HCT116 (cell line): ENCODE data around the gene ALDH16A1. TPM values are rescaled to one million over a fixed set of nuclear protein-coding genes. Genes with fewer than 3 reads are reported as not detected.
A peak's percentile ranks its signal among the peaks of the same experiment; 100 is the strongest.

ENCODE experiments used
- ATAC-seq: fragments of 200-7000 bp; cut with Tn5 transposase; 2 replicates; pipeline ENCODE4 v1.9.1; 2020; ENCODE audit warnings: mild to moderate bottlenecking, moderate library complexity
- BruUV-seq: library from RNA; stranded (reverse); fragments of 400-500 nt; replicated peaks from 2 replicates; lab custom pipeline; 2021; lab: Mats Ljungman, UMichigan
- CTCF ChIA-PET: fragments of 300-600 bp; sonication (Branson Sonifier 250); formaldehyde crosslinking; loops from one replicate; lab custom pipeline; 2021; ENCODE audit warnings: antibody characterized with exemption; lab: Charles Lee
- POLR2A ChIA-PET: fragments of 300-600, 350-600 bp; sonication (Branson Sonifier 250); formaldehyde crosslinking; loops from one replicate; lab custom pipeline; 2021; ENCODE audit warnings: antibody characterized with exemption; lab: Charles Lee
- RAD21 ChIA-PET, 2 experiments: fragments of 300-600 bp; sonication (Branson Sonifier 250); formaldehyde crosslinking; loops; one replicate each; lab custom pipeline; 2023; ENCODE audit warnings: low total read pairs in 2 of 2; ENCODE audit not compliant: uncharacterized antibody in 2 of 2, unreplicated experiment in 2 of 2, low non-redundant PET in 1 of 2; lab: Charles Lee
- DNase-seq: peaks from one replicate; pipeline ENCODE4 v3.0.0-alpha.2; 2010; ENCODE audit warnings: low read depth, low spot score
- H2AFZ ChIP-seq: fragments of 200-600 bp; shearing (Covaris generic), sonication (generic); 2 replicates; pipeline ENCODE4 v1.6.1; 2017; ENCODE audit warnings: low read depth, mixed run types, mixed read lengths, antibody characterized with exemption, low read length; ENCODE audit not compliant: poor library complexity, severe bottlenecking
- H3K27ac ChIP-seq: 2 replicates; pipeline ENCODE4 v1.5.1; 2012; ENCODE audit warnings: low read depth, low read length
- H3K27me3 ChIP-seq: fragments of 200-600 bp; sonication (generic); 2 replicates; pipeline ENCODE4 v1.6.1; 2016; ENCODE audit warnings: mixed run types, low read length, mixed read lengths; ENCODE audit not compliant: insufficient read depth
- H3K36me3 ChIP-seq, 2 experiments: fragments of 200-500 bp in 1 of 2; fragments of 200-600 bp in 1 of 2; sonication (Bioruptor generic) in 1 of 2; sonication (generic) in 1 of 2; 2 replicates each; pipeline versions ENCODE4 v1.5.1 to v1.6.1; 2014 to 2016; ENCODE audit warnings: low read length in 2 of 2, inconsistent platforms in 1 of 2, mixed read lengths in 1 of 2, mixed run types in 1 of 2; ENCODE audit not compliant: insufficient read depth in 2 of 2, control insufficient read depth in 1 of 2
- H3K4me1 ChIP-seq, 2 experiments: fragments of 200-600 bp in 1 of 2; sonication (generic) in 1 of 2; 2 replicates each; pipeline versions ENCODE4 v1.5.1 to v1.6.1; 2012 to 2017; ENCODE audit warnings: low read length in 2 of 2, inconsistent platforms in 1 of 2, mild to moderate bottlenecking in 1 of 2, mixed read lengths in 1 of 2, mixed run types in 1 of 2, moderate library complexity in 1 of 2; ENCODE audit not compliant: insufficient read depth in 2 of 2, control insufficient read depth in 1 of 2
- H3K4me2 ChIP-seq: fragments of 200-600 bp; sonication (generic); 2 replicates; pipeline ENCODE4 v1.6.1; 2017; ENCODE audit warnings: mixed run types, low read length, mixed read lengths
- H3K4me3 ChIP-seq, 2 experiments: fragments of 200-600 bp in 1 of 2; sonication (generic) in 1 of 2; replicated peaks in 1 of 2; 2 replicates each; pipeline ENCODE4 v1.5.1; 2011 to 2016; ENCODE audit warnings: low read length in 2 of 2, control low read depth in 1 of 2, low read depth in 1 of 2, mild to moderate bottlenecking in 1 of 2, mixed read lengths in 1 of 2, mixed run types in 1 of 2
- H3K79me2 ChIP-seq: fragments of 200-600 bp; sonication (generic); 2 replicates; pipeline ENCODE4 v1.6.1; 2017; ENCODE audit warnings: mild to moderate bottlenecking, mixed run types, low read length, moderate library complexity, mixed read lengths; ENCODE audit not compliant: insufficient read depth
- H3K9ac ChIP-seq: fragments of 200-600 bp; sonication (generic); 2 replicates; pipeline ENCODE4 v1.6.1; 2016; ENCODE audit warnings: low read length, mixed read lengths
- H3K9me2 ChIP-seq: fragments of 200-600 bp; sonication (generic), shearing (Covaris generic); 2 replicates; pipeline ENCODE4 v1.6.1; 2017; ENCODE audit warnings: mixed run types, mild to moderate bottlenecking, moderate library complexity; ENCODE audit not compliant: insufficient read depth
- H3K9me3 ChIP-seq, 2 experiments: fragments of 200-500 bp in 1 of 2; fragments of 200-600 bp in 1 of 2; sonication (Bioruptor generic) in 1 of 2; sonication (generic) in 1 of 2; 2 replicates each; pipeline ENCODE4 v1.6.1; 2014 to 2017; ENCODE audit warnings: low read length in 2 of 2, mixed read lengths in 2 of 2, inconsistent platforms in 1 of 2, low read depth in 1 of 2, mild to moderate bottlenecking in 1 of 2, mixed run types in 1 of 2, moderate library complexity in 1 of 2; ENCODE audit not compliant: control insufficient read depth in 1 of 2, insufficient read depth in 1 of 2
- H4K20me1 ChIP-seq: fragments of 200-600 bp; sonication (generic), shearing (Covaris generic); 2 replicates; pipeline ENCODE4 v1.6.1; 2017; ENCODE audit warnings: mixed run types, mild to moderate bottlenecking, moderate library complexity; ENCODE audit not compliant: insufficient read depth
- ATF3 ChIP-seq: IDR thresholded peaks from 2 replicates; pipeline ENCODE4 v1.6.1; 2012
- CBX3 ChIP-seq: IDR thresholded peaks from 2 replicates; pipeline ENCODE4 v1.6.1; 2012; ENCODE audit warnings: low read depth
- CEBPB ChIP-seq: IDR thresholded peaks from 2 replicates; pipeline ENCODE4 v1.6.1; 2012; ENCODE audit warnings: low read depth
- CTCF ChIP-seq, 3 experiments: fragments of 200-600 bp in 1 of 3; sonication (generic) in 1 of 3; IDR thresholded peaks in 2 of 3; conservative IDR thresholded peaks in 1 of 3; 2 replicates each; pipeline ENCODE4 v1.5.1; 2012 to 2017; ENCODE audit warnings: low read depth in 2 of 3, low read length in 2 of 3, antibody characterized with exemption in 1 of 3, borderline replicate concordance in 1 of 3, control low read depth in 1 of 3, mild to moderate bottlenecking in 1 of 3, mixed read lengths in 1 of 3, mixed run types in 1 of 3, moderate library complexity in 1 of 3; ENCODE audit not compliant: insufficient read depth in 1 of 3
- EGR1 ChIP-seq: IDR thresholded peaks from 2 replicates; pipeline ENCODE4 v1.6.1; 2012; ENCODE audit warnings: low read depth
- EZH2 ChIP-seq: fragments of 200-600 bp; sonication (generic); IDR thresholded peaks from 2 replicates; pipeline ENCODE4 v1.6.1; 2017; ENCODE audit warnings: antibody characterized with exemption, mixed run types
- MAX ChIP-seq: IDR thresholded peaks from 2 replicates; pipeline ENCODE4 v1.6.1; 2012
- REST ChIP-seq: IDR thresholded peaks from 2 replicates; pipeline ENCODE4 v1.6.1; 2012; ENCODE audit warnings: low read depth
- YY1 ChIP-seq: IDR thresholded peaks from 2 replicates; pipeline ENCODE4 v1.6.1; 2011; ENCODE audit warnings: low read length, low read depth, moderate library complexity, mild to moderate bottlenecking; ENCODE audit not compliant: insufficient replicate concordance; ENCODE audit errors: extremely low read depth
- ZFX ChIP-seq: fragments of 450-650 bp; IDR thresholded peaks from 2 replicates; pipeline ENCODE4 v1.6.1; 2017
- intact Hi-C: fragments of 100-400 bp; cut with micrococcal nuclease; formaldehyde crosslinking; loops from 2 replicates; pipeline ENCODE4 v1.10.0; 2022
- total RNA-seq: library from RNA; stranded (reverse); gene quantifications from one replicate; pipeline ENCODE4 v1.2.1, GENCODE V29; 2021; ENCODE audit not compliant: unreplicated experiment

Gene ALDH16A1
- total RNA-seq, 1 experiment from 2014 or later = 22.8 TPM

GRCh38 chr19:49421039-49421877 lies 31.8 kb upstream of the ALDH16A1 start:
- Histone ChIP-seq H3K36me3 (no peaks in the 10 kb centered on the region), H4K20me1 (no peaks in the 10 kb centered on the region), H3K9me2 (no peaks in the 10 kb centered on the region), H3K9me3 (no peaks in the 10 kb centered on the region), H3K27me3 (peaks cover 20% of the 10 kb centered on the region; the same call in 1 of the 2 replicates), H3K9ac (no peak overlapping the region), H3K79me2 (no peaks in the 10 kb centered on the region), H3K4me2 (no peak overlapping the region), H2AFZ (peak overlapping the region; percentile 37), H3K4me3 (no peak overlapping the region), H3K27ac (no peak overlapping the region), H3K4me1 (peaks cover 5 to 19% of the 10 kb centered on the region in 2 experiments; a peak in 3 of 4 replicates)
- RAD21 ChIA-PET = no interaction called here
- no peak for TF ChIP-seq EZH2
- TF ChIP-seq CEBPB = no peak
- no peak for TF ChIP-seq CTCF (IDR thresholded peaks at IDR 0.05 in 2 of 3, conservative IDR thresholded peaks at IDR 0.05 in 1 of 3; ENCODE audit: borderline replicate concordance in 1 of 3, insufficient read depth in 1 of 3, low read depth in 2 of 3, low read length in 2 of 3)
- TF ChIP-seq ATF3 = no peak
- no peak for TF ChIP-seq CBX3
- TF ChIP-seq ZFX = no peak
- 0 out of 2 replicates have a peak, but pooled peaks have one; percentile 30 for TF ChIP-seq EGR1
- TF ChIP-seq YY1 = no peak
- TF ChIP-seq REST = no peak
- peak; percentile 33; the same call in 1 of the 2 replicates for TF ChIP-seq MAX
- intact Hi-C loops = no loop called here
- POLR2A ChIA-PET = no interaction called here
- CTCF ChIA-PET = interaction anchor here (1.1 kb wide), 1 partner anchor 10 kb away, joined by 3 read pairs; no protein-coding TSS in a partner anchor
- ATAC-seq = peak; percentile 82
- no peak for DNase-seq
- BruUV-seq = no TSS peak
